Measurements from ENCODE around the gene GRK1.
"Not testable (repeated sequence)": the region's sequence is repeated elsewhere in the genome, so short reads cannot be mapped to it uniquely, and the experiment has no call there.

GRK1 gene

DNA sequence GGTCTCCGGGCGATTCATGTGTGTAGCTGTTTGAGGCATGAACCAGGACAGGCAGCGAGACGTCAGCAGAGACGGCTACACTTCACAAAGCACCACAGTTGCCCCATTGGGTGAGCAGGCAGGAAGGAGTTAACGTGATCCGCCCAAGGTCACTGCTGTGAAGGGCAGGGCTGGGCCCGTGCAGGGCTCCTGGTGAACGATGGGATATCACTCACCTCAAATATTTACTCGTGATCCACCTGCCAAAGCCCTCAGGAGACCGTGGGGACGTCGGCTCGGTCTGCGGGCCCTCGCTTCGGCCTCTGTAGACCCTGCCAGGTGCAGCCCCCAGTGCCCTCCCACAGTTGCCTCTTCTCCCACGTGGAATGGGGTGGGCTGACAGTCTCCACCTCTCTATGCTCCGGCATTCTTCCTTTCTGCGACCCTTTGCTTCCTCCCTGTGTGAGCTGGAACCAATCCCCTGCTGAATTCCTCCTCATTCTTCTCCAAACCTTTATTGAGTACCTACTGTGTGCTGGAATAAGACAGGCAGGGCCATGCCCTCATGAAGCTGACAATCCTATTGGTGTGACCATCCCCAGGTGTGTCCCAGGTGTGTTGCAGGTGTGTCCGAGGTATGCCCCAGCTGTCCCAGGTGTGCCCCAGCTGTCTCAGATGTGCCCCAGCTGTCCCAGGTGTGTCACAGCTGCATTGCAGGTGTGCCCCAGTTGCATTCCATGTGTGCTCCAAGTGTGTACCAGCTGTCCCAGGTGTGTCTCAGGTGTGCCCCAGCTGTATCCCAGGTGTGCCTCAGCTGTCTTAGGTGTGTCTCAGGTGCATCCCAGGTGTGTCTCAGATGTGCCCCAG is 2.0 kb upstream of the GRK1 start:
- DNase-seq (ENCODE audit: low read depth in 4 of 4, low spot score in 1 of 4), result no peak

DNA sequence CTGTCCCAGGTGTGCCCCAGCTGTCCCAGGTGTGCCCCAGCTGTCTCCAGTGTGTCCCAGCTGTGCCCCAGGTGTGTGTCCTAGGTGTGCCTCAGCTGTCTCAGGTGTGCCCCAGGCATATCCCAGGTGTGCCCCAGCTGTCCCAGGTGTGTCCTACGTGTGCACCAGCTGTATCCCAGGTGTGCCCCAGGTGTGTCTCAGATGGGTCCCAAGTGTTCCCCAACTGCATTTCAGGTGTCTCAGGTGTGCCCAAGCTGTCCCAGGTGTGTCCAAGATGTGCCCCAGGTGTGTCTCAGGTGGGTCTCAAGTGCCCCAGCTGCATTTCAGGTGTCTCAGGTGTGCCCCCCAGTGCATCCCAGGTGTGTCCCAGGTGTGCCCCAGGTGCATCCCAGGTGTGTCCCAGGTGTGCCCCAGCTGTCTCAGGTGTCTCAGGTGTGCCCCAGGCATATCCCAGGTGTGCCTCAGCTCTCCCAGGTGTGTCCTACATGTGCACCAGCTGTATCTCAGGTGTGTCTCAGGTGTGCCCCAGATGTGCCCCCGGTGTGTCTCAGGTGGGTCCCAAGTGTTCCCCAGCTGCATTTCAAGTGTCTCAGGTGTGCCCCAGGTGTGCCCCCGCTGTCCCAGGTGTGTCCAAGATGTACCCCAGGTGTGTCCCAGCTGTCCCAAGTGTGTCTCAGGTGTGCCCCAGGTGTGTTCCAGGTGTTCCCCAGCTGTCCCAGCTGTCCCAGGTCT is 1.3 kb upstream of the GRK1 start:
- no peak for DNase-seq (ENCODE audit: low read depth in 4 of 4, low spot score in 1 of 4)

DNA sequence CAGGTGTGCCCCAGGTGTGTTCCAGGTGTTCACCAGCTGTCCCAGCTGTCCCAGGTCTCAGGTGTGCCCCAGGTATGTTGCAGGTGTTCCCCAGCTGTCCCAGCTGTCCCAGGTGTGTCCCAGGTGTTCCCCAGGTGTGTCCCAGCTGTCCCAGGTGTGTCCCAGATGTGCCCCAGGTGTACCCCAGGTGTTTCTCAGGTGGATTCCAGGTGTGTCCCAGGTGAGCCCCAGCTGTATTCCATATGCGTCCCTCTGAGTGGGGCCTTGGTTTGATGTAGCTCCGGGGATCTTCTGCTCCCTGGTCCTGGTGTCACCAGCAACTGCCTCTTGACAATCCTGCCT is 719 bp upstream of the GRK1 start:
- DNase-seq (ENCODE audit: low read depth in 4 of 4, low spot score in 1 of 4), result no peak

DNA sequence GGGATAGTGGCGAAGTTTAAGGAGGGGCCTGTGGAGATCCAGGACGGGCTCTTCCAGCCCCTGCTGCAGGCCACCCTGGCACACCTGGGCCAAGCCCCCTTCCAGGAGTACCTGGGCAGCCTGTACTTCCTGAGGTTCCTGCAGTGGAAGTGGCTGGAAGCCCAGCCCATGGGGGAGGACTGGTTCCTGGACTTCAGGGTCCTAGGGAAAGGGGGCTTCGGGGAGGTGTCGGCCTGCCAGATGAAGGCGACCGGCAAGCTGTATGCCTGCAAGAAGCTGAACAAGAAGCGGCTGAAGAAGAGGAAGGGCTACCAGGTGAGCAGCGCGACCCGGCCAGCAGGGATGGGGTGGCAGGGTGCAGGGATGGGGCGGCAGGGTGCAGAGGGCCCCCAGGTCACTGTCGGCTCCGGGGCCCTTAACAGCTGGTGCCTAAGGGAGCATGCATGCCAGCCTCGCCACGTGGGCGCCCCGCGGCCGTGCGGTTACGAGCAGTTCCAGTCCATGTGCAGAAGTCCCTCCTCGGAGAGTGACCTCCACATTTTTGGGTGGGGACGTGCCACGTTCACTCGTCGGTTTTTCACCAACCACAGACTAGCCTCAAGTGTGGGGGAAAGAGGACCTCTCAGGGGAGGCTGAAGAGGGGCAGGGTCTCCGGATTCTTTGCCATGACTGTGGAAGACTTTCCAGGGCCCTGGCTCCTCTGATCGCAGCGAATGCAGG is 912 bp downstream of the GRK1 start:
- DNase-seq (ENCODE audit: low read depth in 4 of 4, low spot score in 1 of 4), result no peak

DNA sequence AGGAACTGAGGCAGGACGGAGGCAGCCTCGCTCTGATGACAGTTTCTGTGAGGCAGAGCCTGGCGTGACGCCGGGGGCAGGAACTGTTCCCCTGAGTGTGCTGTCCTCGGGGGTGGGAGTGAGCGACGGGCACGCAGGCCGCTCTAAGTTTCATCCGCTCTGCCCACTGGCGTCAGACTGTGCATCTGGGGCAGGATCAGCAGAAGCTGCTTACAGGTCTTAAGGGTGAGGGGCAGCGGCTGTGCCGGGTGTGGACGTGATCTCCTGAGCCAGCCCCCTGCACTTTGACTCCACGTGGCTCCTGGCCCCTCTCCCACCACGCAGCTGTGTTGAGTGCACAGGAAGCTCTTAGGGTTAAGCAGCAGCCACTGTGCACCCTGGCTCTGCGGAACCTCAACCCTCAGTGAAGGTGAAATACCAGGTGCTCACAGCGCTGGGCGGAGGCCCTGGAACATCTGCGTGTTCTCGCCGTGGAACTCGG is 1.5 kb downstream of the GRK1 start:
- DNase-seq (ENCODE audit: low read depth in 4 of 4, low spot score in 1 of 4), result no peak

DNA sequence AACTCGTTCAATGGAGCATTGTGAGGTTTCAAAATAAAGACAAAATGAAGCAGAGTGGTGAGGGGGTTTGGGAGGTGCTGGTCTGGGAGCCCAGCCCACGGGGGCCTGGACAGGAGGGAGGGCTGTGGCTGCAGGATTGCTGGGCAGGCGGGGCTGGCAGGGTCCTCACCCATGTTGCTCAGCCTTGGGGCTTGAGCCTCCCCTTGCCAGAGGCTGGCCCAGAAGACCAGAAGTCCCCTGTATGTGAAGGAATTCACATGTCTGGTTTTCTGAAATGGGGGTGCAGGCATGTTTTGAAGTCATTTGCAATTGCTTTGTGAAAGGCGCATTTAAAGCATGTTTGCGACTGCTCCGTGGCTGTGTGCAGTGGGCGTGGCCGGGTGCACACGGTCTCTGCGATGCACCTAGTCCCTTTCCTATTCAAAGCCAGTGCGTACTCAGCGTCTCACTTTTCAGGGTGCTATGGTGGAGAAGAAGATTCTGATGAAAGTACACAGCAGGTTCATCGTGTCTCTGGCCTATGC is 2.3 kb downstream of the GRK1 start:
- no peak for DNase-seq (ENCODE audit: low read depth in 4 of 4, low spot score in 1 of 4)

DNA sequence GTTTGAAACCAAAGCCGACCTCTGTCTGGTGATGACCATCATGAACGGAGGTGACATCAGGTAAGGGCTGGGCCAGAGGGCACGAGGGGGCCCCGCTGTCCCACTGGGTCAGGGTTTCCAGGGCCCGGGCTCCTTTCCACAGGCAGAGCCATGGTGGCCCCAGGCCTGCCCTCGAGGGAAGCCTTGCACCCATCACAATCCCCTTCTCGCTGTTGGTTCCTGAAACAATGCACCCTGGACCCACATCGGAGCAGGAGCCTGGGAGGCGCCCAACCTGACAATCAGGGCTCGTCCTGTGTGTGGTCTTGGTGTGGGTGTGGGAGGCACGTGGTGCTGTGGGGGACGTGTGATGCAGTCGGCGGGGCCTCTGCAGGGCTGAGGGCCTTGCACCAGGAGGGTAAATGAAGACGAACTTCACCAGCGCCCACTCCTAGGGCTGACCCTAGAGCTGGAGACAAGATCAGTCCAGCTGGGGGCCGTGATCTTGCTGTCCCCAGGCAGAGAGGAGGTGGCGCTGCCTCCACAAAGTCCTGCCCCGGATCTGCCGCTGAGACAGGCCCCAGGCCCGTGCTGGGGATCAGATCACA is 2.8 kb downstream of the GRK1 start:
- DNase-seq (ENCODE audit: low read depth in 4 of 4, low spot score in 1 of 4), result no peak

DNA sequence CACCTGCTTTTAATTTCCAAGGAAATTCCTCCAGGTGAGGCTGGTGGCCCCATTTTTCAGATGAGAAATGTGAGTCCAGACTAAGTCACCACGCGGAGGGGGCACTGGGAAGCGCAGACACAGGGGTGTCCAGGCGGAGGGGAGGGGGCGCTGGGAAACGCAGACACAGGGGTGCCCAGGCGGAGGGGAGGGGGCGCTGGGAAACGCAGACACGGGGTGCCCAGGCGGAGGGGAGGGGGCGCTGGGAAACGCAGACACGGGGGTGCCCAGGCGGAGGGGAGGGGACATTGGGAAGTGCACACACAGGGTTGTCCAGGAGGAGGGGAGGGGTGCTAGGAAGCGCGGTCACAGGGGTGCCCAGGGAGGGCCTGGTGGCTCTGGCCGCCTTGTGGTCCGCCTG is 3.5 kb downstream of the GRK1 start:
- DNase-seq (ENCODE audit: low read depth in 4 of 4, low spot score in 1 of 4), result no peak

DNA sequence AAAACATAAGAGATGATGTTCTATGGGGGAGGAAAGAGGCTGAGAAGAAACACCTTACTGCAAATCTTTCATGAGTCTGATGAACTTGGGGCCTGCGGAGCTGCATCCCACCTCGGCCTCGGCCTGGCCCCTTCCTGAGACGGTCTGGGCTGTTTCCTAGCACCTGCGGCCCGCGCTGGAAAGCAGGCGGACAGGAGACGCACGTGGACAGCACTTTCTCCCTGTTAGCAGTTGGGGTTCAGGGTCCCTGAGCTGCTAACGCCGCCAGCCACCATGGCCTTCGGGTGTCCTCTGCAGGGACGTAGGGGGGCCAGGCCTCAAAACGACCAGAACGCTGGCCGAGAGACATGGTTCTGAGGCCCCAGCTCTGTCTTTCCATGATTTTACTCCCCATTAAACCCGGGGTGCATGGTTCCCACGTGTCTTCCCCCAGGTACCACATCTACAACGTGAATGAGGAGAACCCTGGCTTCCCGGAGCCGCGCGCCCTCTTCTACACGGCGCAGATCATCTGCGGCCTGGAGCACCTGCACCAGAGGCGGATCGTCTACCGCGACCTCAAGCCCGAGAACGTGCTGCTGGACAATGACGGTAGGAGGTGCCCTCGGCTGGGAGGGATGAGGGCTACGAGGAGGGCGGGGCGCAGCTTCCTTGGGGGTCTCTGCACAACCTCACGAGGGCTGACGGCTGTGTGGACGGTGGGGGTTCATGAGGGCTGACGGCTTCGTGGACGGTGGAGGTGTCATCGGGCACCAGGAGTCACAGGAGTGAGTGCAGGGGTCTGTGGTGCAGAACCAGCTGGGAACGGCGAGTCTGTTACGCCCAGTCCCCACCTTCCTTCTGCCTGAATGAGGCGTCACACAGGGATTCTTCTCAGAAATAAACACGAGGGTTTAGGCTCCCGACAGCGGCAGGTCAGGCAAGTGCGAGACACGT is 4.3 kb downstream of the GRK1 start:
- DNase-seq (ENCODE audit: low read depth in 4 of 4, low spot score in 1 of 4), result no peak

DNA sequence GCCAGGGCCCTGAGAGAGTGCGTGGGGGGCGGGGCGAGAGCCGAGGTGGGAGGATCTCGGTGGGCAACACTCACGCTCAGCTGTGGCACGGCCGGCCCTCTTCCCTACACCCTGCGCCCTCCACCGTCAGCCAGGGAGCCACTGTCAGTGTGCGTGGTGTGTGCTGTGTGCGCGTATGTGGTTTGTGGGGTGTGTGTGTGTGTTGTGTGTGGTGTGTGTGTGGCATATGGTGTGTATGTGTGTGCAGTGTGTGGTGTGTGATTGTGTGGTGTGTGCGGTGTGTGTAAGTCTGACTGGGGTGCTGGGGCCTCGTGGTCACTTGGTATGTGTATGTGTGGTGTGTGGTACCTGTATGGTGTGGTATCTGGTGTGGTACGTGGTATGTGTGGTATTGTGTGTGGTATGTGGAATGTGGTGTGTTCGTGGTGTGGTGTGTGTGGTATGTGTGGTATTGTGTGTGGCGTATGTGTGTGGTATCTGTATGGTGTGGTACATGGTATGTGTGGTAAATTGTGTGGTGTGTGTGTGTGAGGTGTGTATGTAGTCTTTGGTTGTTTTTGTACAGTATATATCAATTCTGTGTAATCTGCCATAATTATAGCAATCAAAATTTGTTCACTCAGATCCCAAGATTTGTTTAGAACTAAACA is 5.1 kb downstream of the GRK1 start:
- no peak for DNase-seq (ENCODE audit: low read depth in 4 of 4, low spot score in 1 of 4)

DNA sequence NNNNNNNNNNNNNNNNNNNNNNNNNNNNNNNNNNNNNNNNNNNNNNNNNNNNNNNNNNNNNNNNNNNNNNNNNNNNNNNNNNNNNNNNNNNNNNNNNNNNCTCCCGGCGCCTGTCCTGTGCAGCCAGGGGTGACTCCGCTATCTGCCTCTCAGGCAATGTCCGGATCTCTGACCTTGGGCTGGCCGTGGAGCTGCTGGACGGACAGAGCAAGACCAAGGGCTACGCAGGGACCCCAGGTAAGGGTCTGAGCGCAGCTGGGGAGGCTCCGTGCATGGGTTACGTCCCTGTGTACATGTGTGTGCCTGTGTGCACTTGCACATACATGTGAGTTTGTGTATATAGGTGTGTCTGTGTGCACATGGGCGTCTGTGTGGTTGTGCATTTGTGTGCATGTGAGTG is 55.9 kb downstream of the GRK1 start:
- DNase-seq (ENCODE audit: low read depth in 4 of 4, low spot score in 1 of 4), result no peak

DNA sequence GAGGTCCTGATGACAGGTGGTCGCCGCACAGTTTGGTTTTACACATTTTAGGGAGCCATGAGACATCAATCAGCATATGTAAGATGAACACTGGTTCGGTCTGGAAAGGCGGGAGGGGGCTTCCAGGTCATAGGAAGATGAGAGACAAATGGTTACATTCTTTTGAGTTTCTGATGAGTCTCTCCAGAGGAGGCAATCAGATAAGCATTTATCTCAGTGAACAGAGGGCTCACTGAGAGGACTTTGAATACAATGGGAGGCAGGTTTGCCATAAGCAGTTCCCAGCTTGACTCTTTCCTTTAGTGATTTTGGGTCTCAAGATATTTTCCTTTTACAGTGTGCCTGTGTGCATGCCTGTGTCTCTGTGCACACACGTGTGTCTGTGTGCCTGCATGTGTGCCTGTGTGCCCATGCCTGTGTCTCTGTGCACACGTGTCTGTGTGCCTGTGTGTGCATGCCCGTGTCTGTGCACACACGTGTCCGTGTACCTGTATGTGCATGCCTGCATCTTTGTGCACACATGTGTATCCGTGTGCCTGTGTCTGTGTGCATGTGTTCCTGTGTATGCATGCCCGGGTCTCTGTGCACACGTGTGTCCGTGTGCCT is 56.5 kb downstream of the GRK1 start:
- no peak for DNase-seq (ENCODE audit: low read depth in 4 of 4, low spot score in 1 of 4)

DNA sequence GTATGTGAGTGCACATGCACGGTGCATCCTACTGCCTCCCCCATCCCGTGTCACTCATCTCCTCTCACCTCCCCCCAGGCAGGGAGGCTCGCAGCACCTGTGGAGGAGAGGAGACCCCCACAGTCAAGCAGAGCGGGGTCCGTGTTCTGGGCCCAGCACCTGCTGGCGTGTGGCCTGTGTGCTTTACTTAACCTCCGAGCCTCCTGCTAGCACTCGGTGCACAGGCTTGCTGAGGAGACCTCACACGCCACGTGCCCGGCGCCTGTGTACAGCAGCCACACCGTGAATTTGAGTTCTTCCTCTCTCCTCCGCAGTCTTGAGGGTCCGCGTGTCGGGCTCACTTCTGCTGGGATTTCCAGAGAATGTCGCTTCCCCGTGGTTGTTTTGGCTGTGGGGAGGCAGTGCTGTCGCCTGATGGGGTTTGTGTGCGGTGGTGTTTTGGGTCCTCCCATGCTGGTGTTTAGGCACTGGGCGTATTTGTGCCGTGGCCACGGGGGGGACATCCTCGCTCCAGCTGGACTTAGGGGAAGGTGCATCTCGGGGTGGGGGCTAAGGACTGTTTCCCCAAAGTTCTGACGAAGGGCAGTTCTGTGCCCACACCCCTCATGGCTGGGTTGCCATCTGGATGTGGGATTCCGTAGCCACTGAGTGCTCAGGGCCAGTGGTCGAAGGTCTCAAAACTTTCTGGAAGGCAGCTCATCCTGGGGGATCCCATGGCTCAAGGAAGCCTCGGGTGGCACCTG is 57.2 kb downstream of the GRK1 start:
- no peak for DNase-seq (ENCODE audit: low read depth in 4 of 4, low spot score in 1 of 4)

DNA sequence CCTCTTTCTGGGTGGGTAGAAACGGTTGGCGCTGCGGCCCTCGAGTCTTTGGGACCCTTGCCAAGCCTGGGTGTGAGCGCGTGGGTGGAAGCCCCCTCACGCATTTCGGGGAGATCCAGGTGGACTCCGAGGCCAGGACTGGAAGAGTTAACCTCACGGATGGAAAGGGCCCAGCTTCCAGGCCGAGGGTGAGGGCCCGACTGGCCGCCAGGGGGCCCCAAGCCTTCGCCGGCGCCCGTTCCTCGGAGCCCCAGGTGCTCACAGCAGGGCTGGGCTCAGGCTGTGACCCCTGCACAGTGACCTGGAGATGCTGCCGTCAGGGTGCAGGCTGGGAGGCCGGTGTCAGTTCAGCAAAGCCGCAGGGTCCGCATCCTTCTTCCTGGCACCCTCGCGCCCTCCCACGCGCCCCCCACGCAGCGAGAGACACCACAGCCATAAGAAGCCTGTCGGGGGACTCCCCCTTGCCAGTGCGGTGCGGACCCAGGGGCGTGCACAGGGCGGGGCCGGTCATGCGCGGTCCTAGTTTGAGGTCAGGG is 57.8 kb downstream of the GRK1 start:
- peak; percentile 63 to 84 (median 76) for DNase-seq (ENCODE audit: low read depth in 4 of 4, low spot score in 1 of 4)

DNA sequence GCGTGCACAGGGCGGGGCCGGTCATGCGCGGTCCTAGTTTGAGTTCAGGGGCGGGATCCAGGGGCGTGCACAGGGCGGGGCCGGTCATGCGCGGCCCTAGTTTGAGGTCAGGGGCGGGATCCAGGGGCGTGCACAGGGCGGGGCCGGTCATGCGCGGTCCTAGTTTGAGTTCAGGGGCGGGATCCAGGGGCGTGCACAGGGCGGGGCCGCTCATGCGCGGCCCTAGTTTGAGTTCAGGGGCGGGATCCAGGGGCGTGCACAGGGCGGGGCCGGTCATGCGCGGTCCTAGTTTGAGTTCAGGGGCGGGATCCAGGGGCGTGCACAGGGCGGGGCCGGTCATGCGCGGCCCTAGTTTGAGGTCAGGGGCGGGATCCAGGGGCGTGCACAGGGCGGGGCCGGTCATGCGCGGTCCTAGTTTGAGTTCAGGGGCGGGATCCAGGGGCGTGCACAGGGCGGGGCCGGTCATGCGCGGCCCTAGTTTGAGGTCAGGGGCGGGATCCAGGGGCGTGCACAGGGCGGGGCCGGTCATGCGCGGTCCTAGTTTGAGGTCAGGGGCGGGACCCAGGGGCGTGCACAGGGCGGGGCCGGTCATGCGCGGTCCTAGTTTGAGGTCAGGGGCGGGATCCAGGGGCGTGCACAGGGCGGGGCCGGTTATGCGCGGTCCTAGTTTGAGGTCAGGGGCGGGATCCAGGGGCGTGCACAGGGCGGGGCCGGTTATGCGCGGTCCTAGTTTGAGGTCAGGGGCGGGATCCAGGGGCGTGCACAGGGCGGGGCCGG is 58.5 kb downstream of the GRK1 start:
- DNase-seq (ENCODE audit: low read depth in 4 of 4, low spot score in 1 of 4), result peak in 3 of 4 experiments; percentile 36 to 53 (median 38)

DNA sequence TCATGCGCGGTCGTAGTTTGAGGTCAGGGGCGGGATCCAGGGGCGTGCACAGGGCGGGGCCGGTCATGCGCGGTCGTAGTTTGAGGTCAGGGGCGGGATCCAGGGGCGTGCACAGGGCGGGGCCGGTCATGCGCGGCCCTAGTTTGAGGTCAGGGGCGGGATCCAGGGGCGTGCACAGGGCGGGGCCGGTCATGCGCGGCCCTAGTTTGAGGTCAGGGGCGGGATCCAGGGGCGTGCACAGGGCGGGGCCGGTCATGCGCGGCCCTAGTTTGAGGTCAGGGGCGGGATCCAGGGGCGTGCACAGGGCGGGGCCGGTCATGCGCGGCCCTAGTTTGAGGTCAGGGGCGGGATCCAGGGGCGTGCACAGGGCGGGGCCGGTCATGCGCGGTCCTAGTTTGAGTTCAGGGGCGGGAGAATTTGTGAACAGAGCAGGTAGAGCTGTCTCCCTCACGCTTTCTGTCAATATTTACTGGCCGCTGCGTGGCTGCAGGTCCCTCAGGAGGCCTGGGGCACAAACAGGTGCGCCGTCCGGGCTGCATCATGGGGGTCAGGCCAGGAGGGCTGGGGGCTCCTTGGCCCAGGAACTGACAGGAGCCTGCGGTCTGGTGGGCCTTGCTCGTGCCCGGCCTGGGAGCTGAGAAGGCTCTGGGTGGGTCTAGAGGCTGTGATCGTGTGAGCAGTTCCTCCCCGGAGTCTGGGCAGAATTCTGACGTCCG is 59.2 kb downstream of the GRK1 start:
- not testable (repeated sequence) for DNase-seq (ENCODE audit: low read depth in 4 of 4, low spot score in 1 of 4)

DNA sequence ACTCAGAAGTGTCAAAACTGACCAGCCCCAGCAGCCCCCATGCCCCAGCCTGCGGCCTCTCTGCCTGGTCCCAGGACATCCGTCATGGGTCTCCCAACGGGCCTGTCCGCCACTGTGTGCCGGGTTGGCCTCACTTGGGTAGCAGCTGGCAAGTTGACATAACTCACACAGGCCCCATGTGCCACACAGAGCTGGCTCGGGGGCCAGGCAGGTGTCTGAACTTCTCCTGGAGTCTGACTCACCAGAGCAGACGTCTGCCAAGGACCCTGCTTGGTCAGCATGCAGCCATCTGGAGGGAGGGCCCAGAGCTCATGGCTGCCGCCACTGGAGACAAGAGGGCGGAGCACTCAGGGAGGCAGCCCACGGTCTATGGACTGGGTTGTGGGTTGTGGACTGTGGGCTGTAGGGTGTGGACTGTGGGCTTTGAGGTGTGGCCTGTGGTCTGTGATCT is 60.0 kb downstream of the GRK1 start:
- no peak for DNase-seq (ENCODE audit: low read depth in 4 of 4, low spot score in 1 of 4)

Data from stimulated activated CD4-positive, alpha-beta T cell treated with anti-CD3 and anti-CD28 coated beads, Interleukin-1b, Interleukin-23, amount 100 ng/mL, for 24 hours (primary cell).